Lower leg skin (tissue), 4 donors: Measurements from ENCODE around the gene NOD2. TPM values are rescaled to one million over a fixed set of nuclear protein-coding genes. Genes with fewer than 3 reads are reported as not detected.
A peak's percentile ranks its signal among the peaks of the same experiment; 100 is the strongest.

Experiments
- DNase-seq, 2 donors: peaks; one replicate each; pipeline ENCODE4 v3.0.0-alpha.2; 2019; ENCODE audit warnings: low spot score in 2 of 2
- H3K4me3 ChIP-seq: fragments of 200-600 bp; sonication (generic); 2 replicates; pipeline ENCODE4 v1.5.1; 2017; ENCODE audit warnings: mild to moderate bottlenecking, low read depth; ENCODE audit not compliant: poor library complexity, severe bottlenecking
- CTCF ChIP-seq, 3 donors: fragments of 450-650 bp; IDR thresholded peaks; one replicate each; pipeline ENCODE4 v1.5.1; 2016; ENCODE audit warnings: antibody characterized with exemption in 3 of 3, mild to moderate bottlenecking in 3 of 3, moderate library complexity in 2 of 3
- POLR2A ChIP-seq, 2 donors: fragments of 450-650 bp; IDR thresholded peaks; one replicate each; pipeline ENCODE4 v1.6.1; 2016 to 2017; ENCODE audit warnings: antibody characterized with exemption in 2 of 2, mild to moderate bottlenecking in 1 of 2, moderate library complexity in 1 of 2
- WGBS, 2 donors: methylation state at CpG; one replicate each; pipeline ENCODE4 v1.1.5; 2018; 5-methylcytosine and 5-hydroxymethylcytosine counted together
- intact Hi-C: fragments of 100-400 bp; cut with DNase I; formaldehyde crosslinking; loops from one replicate; pipeline ENCODE4 v1.15.0; 2023; ENCODE audit warnings: low total_unique reads
- total RNA-seq, 4 donors: library from RNA; depleted of rRNA; stranded (reverse); fragments of >200 nt; gene quantifications; one replicate each; pipeline ENCODE4 v1.1.0, GENCODE V29; 2016

NOD2 gene
- total RNA-seq: 10 to 100 TPM; 31.0 to 44.4 (median 35.4) TPM

DNA sequence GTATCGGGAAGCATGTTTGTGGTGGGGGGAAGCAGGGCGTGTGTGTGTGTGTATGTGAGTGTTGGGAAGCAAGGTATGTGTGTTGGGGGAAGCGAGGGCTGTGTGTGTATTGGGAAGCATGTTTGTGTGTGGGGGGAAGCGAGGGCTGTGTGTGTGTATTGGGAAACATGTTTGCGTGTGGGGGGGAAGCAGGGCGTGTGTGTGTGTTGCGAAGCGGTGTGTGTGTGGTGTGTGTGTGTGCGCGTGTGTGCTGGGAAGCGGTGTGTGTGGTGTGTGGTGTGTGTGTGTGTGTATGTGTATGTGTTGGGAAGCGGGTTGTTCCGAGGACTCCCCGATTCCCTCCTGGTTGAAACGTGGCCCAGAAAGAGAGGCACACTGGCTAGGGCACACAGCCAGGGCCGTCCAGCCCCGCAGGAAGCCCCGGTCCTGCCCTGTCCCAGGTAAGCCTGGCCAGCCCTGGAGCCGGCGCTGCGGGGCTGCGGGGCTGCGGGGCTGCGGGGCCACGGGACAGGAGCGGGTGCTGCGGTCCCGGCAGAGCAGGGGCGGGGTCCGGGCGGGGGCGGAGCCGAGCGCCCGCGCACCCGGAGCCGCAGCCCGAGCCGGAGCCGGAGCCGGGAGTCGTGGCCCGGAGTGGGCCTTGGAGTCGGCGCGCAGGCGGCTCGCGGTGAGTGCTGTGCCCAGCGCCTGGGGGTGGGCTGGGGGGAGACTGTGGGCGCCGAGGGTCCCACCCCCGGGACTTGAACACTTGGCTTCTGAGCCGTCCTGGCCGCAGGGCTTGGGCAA is at the start of gene NOD2:
Gene NOD2, plus strand, starts transcription at position 608 of the 783 bp plus-strand sequence. CDS start 5,890 bp downstream, outside the sequence.
- DNase-seq: peak in 1 of 2 donors; percentile 87
- intact Hi-C loops: no loop called here
- 20 to 48% methylated on average over 15 to 36 of the region's 56 CpGs for WGBS, 2 donors
- H3K4me3 ChIP-seq: peak within 1 kb of the TSS; percentile 37
- TF ChIP-seq POLR2A (IDR thresholded peaks at IDR 0.05) (no peak), CTCF (IDR thresholded peaks at IDR 0.05) (no peak)

GRCh38 chr16:50644245-50644644 is 49.2 kb upstream of the NOD2 start:
- TF ChIP-seq POLR2A (IDR thresholded peaks at IDR 0.05) (no peak), CTCF (IDR thresholded peaks at IDR 0.05) (no peak)
- H3K4me3 ChIP-seq: no peak overlapping the region
- 81 to 91% methylated on average over 5 of the region's 5 CpGs for WGBS, 2 donors
- intact Hi-C loops: no loop called here
- no peak for DNase-seq

DNA sequence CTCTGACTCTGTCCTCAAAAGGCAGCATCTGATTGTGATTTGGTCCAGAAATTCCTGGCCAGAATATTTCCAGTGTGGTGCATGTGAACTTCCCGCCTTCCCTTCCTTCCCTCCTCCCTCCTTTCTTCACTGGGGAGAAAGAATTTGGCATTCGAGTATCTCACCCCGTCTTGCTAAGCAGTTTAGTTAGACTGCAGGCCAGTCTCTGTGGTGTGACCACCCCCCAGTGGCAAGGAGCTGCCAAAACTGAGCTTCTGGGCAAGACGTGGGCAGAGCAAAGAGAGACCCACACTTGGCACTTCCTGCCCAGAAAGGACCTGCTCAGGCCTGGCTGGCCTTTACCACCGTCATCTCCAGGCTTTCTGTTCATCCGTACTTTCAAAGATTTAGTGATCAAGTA is 48.7 kb upstream of the NOD2 start:
- H3K4me3 ChIP-seq: no peak overlapping the region
- intact Hi-C loops: no loop called here
- DNase-seq: no peak
- 38 to 42% methylated on average over 6 of the region's 6 CpGs for WGBS, 2 donors
- TF ChIP-seq POLR2A (IDR thresholded peaks at IDR 0.05): no peak
- no peak for TF ChIP-seq CTCF (IDR thresholded peaks at IDR 0.05)

GRCh38 chr16:50645563-50646220 is 47.7 kb upstream of the NOD2 start:
- intact Hi-C loops: no loop called here
- 71 to 79% methylated on average over 20 of the region's 20 CpGs for WGBS, 2 donors
- H3K4me3 ChIP-seq: no peak overlapping the region
- TF ChIP-seq CTCF (IDR thresholded peaks at IDR 0.05) (no peak), POLR2A (IDR thresholded peaks at IDR 0.05) (no peak)
- DNase-seq: no peak

DNA sequence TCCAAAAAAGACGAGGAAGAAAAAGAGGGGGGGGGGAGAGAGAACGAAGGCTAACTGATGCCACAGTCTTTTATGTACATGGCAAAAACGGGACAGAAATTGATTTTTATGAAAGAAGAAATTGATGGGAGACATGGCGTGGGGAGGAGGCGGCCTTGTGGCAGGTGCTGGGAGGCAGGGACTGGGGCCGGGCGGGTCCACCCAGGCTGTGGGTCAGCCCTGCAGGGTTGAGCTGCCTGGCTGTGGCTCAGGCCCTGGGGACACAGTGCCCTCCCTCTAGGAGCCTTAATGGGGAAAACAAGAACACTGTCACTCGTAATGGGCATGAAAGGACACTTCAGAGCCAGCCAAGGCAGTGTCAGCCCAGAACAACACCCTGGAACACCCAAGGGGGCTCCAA is 47.1 kb upstream of the NOD2 start:
- TF ChIP-seq CTCF (IDR thresholded peaks at IDR 0.05) (no peak), POLR2A (IDR thresholded peaks at IDR 0.05) (no peak)
- no peak for DNase-seq
- 68 to 75% methylated on average over 8 of the region's 8 CpGs for WGBS, 2 donors
- H3K4me3 ChIP-seq: no peak overlapping the region
- intact Hi-C loops: no loop called here
